GM12892 (cell line): Measurements from ENCODE around the gene C19orf53.

Experiments used
- POLR2A ChIP-seq: IDR thresholded peaks from 2 replicates; pipeline ENCODE4 v1.6.1; 2011; ENCODE audit warnings: low read depth, low read length, control low read depth
- POLR2AphosphoS5 ChIP-seq: IDR thresholded peaks from 2 replicates; pipeline ENCODE4 v1.6.1; 2011; ENCODE audit warnings: low read depth, low read length, control low read depth
- TAF1 ChIP-seq: IDR thresholded peaks from 2 replicates; pipeline ENCODE4 v1.6.1; 2011; ENCODE audit warnings: low read depth, mild to moderate bottlenecking, control low read depth, low read length, borderline replicate concordance

DNA sequence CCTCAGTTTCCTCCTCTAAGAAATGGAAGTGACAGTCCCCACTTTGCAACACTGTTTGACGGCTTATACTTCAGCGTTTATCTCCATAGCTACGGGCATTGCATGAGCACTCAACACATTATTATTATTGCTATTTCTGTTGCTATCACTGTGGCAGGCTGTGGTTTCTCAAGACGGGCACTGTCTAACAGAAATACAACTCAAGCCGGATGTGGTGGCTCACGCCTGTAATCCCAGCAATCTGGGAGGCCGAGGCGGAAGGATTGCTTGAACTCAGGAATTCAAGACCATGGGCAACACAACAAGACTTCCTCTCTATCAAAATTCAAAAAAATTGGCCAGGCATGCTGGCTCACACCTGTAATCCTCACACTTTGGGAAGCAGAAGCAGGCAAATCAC is 16.1 kb downstream of the C19orf53 start:
- TF ChIP-seq POLR2AphosphoS5: no peak
- TF ChIP-seq POLR2A: no peak
- no peak for TF ChIP-seq TAF1
